Body of pancreas (tissue), 4 donors: ENCODE results near the gene CRKL. TPM values are rescaled to one million over a fixed set of nuclear protein-coding genes. Genes with fewer than 3 reads are reported as not detected.

ENCODE experiments used
- ATAC-seq: fragments of 150-250 bp; one replicate; pipeline ENCODE4 v1.9.1; 2016
- DNase-seq, 4 donors: peaks; one replicate each; pipeline ENCODE4 v3.0.0-alpha.2; 2019
- H3K27ac ChIP-seq, 4 donors: fragments of 200-600 bp; sonication (generic); 1 replicate in 3 of 4; 2 replicates in 1 of 4; pipeline versions ENCODE4 v1.5.1 to v1.6.1; 2016 to 2019; ENCODE audit warnings: mild to moderate bottlenecking in 1 of 4, mixed read lengths in 1 of 4, moderate library complexity in 1 of 4
- H3K27me3 ChIP-seq, 2 donors: fragments of 200-600 bp; sonication (generic); one replicate each; pipeline ENCODE4 v1.6.0; 2016; ENCODE audit warnings: mild to moderate bottlenecking in 1 of 2
- H3K36me3 ChIP-seq, 2 donors: fragments of 200-600 bp; sonication (generic); replicated peaks in 1 of 2; 2 replicates each; pipeline ENCODE4 v1.5.1; 2016; ENCODE audit warnings: low read depth in 2 of 2; ENCODE audit not compliant: insufficient read depth in 1 of 2
- H3K4me1 ChIP-seq: fragments of 200-600 bp; sonication (generic); one replicate; pipeline ENCODE4 v1.6.0; 2016
- H3K4me3 ChIP-seq, 2 donors: fragments of 200-600 bp; sonication (generic); 1 replicate in 1 of 2; 2 replicates in 1 of 2; pipeline ENCODE4 v1.5.1; 2016 to 2019
- H3K9me3 ChIP-seq, 3 donors: fragments of 200-600 bp; sonication (generic); 1 replicate in 2 of 3; 2 replicates in 1 of 3; pipeline ENCODE4 v1.5.1; 2016
- POLR2A ChIP-seq, 3 donors: fragments of 450-650 bp; IDR thresholded peaks; one replicate each; pipeline ENCODE4 v1.6.1; 2016; ENCODE audit warnings: antibody characterized with exemption in 3 of 3, mild to moderate bottlenecking in 2 of 3
- WGBS, 2 donors: methylation state at CpG; one replicate each; pipeline ENCODE4 v1.1.5; 2017; 5-methylcytosine and 5-hydroxymethylcytosine counted together
- intact Hi-C: fragments of 100-400 bp; cut with DNase I; formaldehyde crosslinking; loops from one replicate; pipeline ENCODE4 v1.15.1; 2023
- total RNA-seq, 2 donors: library from RNA; depleted of rRNA; stranded (reverse); fragments of >200 nt; gene quantifications; one replicate each; pipeline ENCODE4 v1.1.0, GENCODE V29; 2016
- TF ChIP-seq, protein P1 (sequence below), 7 experiments: fragments of 450-650 bp in 4 of 7; fragments of 200-600 bp in 3 of 7; sonication (generic) in 3 of 7; IDR thresholded peaks; one replicate each; pipeline ENCODE4 v1.5.1; 2016 to 2019; ENCODE audit warnings: antibody characterized with exemption in 7 of 7

The CRKL gene
- total RNA-seq, 2 donors from 2014 or later: 18.2 to 25.4 TPM

DNA sequence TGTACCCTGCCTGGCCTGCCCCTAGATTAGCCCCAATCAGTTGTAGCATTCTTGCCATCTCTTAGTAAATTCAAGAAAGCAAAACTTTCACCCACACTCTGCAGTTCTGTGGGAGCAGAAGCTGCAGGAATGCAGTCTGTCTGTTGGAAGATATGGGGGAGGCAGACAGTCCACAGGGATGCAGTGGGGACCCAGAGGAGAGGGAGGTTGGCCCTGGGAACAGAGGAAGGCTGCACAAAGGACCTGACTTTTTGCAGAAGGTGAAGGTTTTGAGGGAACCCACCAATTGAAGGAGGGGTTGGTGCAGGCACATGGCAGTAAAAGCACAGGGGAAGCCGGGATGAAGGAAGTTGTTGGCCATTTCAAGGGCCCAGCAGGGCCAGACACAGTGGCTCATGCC is 41.9 kb upstream of the CRKL start:
- no peak for ATAC-seq
- peaks cover 0 to 6% of the 10 kb centered on the region in 2 donors for H3K36me3 ChIP-seq
- WGBS, 2 donors: 86 to 91% methylated on average over 1 of the region's 1 CpG

DNA sequence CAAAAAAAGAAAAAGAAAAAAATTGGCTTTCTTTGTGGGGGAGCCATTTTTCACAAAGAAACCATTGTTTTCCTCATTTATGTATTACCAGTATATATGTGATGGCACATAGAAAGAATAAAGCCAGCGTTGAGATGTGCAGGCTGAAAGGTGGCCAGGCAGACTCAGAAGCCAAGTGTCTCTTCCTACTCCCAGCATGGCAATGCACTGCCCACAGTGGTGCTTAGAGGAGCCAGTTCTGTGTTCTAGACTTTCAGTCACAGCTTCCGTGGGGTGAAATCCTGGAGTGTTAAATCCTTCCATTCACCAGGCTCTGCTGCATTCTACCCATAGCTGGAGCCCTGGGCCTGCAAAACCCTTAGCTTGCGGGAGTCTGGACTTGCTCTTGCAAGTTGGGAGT is 39.5 kb upstream of the CRKL start:
- no peaks in the 10 kb centered on the region for H3K4me1 ChIP-seq
- ATAC-seq: no peak
- no peak overlapping the region for H3K4me3 ChIP-seq
- intact Hi-C loops: no loop called here
- H3K27me3 ChIP-seq: no peaks in the 10 kb centered on the region
- DNase-seq: no peak
- H3K27ac ChIP-seq: no peak overlapping the region
- peaks cover 0 to 8% of the 10 kb centered on the region in 2 donors for H3K36me3 ChIP-seq
- 78 to 100% methylated on average over 2 to 3 of the region's 3 CpGs for WGBS, 2 donors
- H3K9me3 ChIP-seq: no peaks in the 10 kb centered on the region
- no peak for TF ChIP-seq POLR2A (IDR thresholded peaks at IDR 0.05)
- TF ChIP-seq, protein P1, sequence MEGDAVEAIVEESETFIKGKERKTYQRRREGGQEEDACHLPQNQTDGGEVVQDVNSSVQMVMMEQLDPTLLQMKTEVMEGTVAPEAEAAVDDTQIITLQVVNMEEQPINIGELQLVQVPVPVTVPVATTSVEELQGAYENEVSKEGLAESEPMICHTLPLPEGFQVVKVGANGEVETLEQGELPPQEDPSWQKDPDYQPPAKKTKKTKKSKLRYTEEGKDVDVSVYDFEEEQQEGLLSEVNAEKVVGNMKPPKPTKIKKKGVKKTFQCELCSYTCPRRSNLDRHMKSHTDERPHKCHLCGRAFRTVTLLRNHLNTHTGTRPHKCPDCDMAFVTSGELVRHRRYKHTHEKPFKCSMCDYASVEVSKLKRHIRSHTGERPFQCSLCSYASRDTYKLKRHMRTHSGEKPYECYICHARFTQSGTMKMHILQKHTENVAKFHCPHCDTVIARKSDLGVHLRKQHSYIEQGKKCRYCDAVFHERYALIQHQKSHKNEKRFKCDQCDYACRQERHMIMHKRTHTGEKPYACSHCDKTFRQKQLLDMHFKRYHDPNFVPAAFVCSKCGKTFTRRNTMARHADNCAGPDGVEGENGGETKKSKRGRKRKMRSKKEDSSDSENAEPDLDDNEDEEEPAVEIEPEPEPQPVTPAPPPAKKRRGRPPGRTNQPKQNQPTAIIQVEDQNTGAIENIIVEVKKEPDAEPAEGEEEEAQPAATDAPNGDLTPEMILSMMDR (IDR thresholded peaks at IDR 0.05): no peak

More for the DNA sequence above, 41.9 kb upstream of the CRKL start:
- intact Hi-C loops: no loop called here
- Histone ChIP-seq H3K4me3 (no peak overlapping the region), H3K9me3 (no peaks in the 10 kb centered on the region), H3K27me3 (no peaks in the 10 kb centered on the region), H3K27ac (no peak overlapping the region), H3K4me1 (no peaks in the 10 kb centered on the region)
- no peak for DNase-seq
- TF ChIP-seq, protein P1 (IDR thresholded peaks at IDR 0.05): no peak

DNA sequence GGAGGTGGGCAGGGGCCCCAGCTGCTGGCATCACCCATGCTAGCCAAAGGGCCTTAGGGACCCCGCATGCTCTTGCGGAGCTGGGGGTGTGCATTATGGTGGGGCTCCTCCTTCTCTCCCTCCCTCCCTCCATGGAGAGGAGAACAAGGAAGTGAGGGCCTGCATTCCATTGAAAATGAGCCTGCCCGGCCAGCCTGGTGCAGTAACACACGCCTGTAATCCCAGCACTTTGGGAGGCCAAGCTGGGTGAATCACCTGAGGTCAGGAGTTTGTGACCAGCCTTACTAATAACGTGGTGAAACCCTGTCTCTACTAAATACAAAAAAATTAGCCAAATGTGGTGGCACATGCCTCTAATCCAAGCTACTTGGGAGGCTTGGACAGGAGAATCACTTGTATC is 36.0 kb upstream of the CRKL start:
- TF ChIP-seq, protein P1 (IDR thresholded peaks at IDR 0.05): no peak
- no peak for TF ChIP-seq POLR2A (IDR thresholded peaks at IDR 0.05)
- peak in 2 of 4 donors; percentile 18 to 24 for DNase-seq
- H3K36me3 ChIP-seq: peaks cover 0 to 9% of the 10 kb centered on the region in 2 donors
- H3K27ac ChIP-seq: peak overlapping the region in 2 of 4 donors; percentile 54 to 61
- WGBS, 2 donors: 38 to 79% methylated on average over 3 to 5 of the region's 5 CpGs
- peak; percentile 36 for ATAC-seq
- H3K9me3 ChIP-seq: no peaks in the 10 kb centered on the region
- intact Hi-C loops: no loop called here
- no peaks in the 10 kb centered on the region for H3K27me3 ChIP-seq
- peaks cover 8% of the 10 kb centered on the region for H3K4me1 ChIP-seq
- no peak overlapping the region for H3K4me3 ChIP-seq

DNA sequence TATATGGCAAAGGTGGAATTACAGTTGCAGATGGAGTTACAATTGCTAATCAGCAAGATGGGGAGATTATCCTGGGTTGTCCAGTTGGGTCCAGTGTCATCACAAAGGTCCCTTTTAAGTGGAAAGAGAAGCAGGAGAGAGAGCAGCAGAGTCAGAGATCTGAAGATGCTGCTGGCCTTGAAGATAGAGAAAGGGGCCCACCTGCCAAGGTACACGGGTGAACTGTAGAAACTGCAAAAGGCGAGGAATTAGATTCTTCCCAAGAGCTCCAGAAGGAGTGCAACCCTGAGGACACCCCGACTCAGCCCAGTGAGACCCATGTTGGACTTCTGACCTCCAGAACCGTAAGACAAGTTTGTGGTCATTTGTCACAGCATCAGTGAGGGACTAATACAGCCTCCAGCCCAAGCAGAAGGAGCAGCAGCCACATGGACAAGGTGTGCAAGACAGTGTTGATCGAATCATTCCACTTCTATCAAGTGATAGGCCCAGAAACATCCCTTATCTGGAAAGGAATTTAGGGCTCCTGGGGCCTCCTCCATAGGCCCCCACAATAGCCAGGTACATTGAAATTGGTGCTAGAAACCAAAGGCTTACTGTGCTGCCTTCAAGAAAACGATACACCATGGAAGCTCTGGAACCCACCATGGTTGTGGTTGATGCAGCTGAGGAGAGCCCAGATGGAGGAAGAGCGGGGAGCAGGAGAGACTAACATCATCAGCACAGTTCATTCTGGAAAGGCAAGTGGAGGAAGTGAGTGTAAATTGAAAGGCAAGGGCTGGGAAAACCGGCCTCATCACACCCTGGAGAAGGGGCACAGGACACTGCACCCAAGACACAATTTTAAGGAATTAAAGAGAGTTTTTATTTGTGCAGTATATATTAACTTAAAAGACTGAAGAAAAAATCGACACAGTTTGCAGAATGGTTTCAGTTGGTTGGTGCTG is 35.1 kb upstream of the CRKL start:
- DNase-seq (no peak), ATAC-seq (no peak)
- peaks cover 8% of the 10 kb centered on the region for H3K4me1 ChIP-seq
- no peaks in the 10 kb centered on the region for H3K9me3 ChIP-seq
- intact Hi-C loops: no loop called here
- WGBS, 2 donors: 84 to 86% methylated on average over 8 to 9 of the region's 9 CpGs
- peaks cover 0 to 9% of the 10 kb centered on the region in 2 donors for H3K36me3 ChIP-seq
- no peak overlapping the region for H3K4me3 ChIP-seq
- no peak for TF ChIP-seq POLR2A (IDR thresholded peaks at IDR 0.05)
- TF ChIP-seq, protein P1 (IDR thresholded peaks at IDR 0.05): no peak
- peak overlapping the region in 2 of 4 donors; percentile 54 to 61 for H3K27ac ChIP-seq
- no peaks in the 10 kb centered on the region for H3K27me3 ChIP-seq
